ENCODE measurements around the gene NGDN. TPM values are rescaled to one million over a fixed set of nuclear protein-coding genes. Genes with fewer than 3 reads are reported as not detected.

Gene NGDN
- polyA plus RNA-seq, 1 of the 3 experiments (the other 2 are of a cell fraction): 64.3 TPM

GRCh38 chr14:23513818-23514643, 44.5 kb downstream of the NGDN start:
- Histone ChIP-seq H3K4me3 (ENCODE audit: low read depth in 2 of 2, low read length in 1 of 2) (no peak overlapping the region), H3K9ac (no peak overlapping the region), H3K27me3 (ENCODE audit: insufficient read depth) (no peaks in the 10 kb centered on the region), H3K79me2 (ENCODE audit: insufficient read depth) (no peaks in the 10 kb centered on the region), H3K27ac (ENCODE audit: low read depth in 2 of 2, low read length in 1 of 2) (peak overlapping the region in 1 of 2 experiments; percentile 7; a peak in 1 of 4 replicates), H4K20me1 (ENCODE audit: insufficient read depth) (no peaks in the 10 kb centered on the region), H3K36me3 (replicated peaks in 1 of 2; ENCODE audit: control insufficient read depth in 1 of 2, insufficient read depth in 2 of 2, low read length in 1 of 2) (no peaks in the 10 kb centered on the region), H3K4me2 (no peak overlapping the region), H3K9me2 (no peaks in the 10 kb centered on the region), H3K4me1 (ENCODE audit: control insufficient read depth in 1 of 2, insufficient read depth in 2 of 2, low read depth in 1 of 2, low read length in 1 of 2) (peaks cover 0 to 34% of the 10 kb centered on the region in 2 experiments; a peak in 1 of 4 replicates), H2AFZ (ENCODE audit: low read depth) (no peak overlapping the region), H3K9me3 (no peaks in the 10 kb centered on the region), H3F3A (replicated peaks; ENCODE audit: insufficient read depth) (no peaks in the 10 kb centered on the region)
- DNase-seq: no peak
- WGBS (ENCODE audit: low lambda C conversion rate): 82% methylated on average over 8 of the region's 8 CpGs
- ChIA-PET POLR2A (interaction anchor here (1.5 kb wide), 1 partner anchor 8 kb away, joined by 4 read pairs; no protein-coding TSS in a partner anchor), CTCF (interaction anchor here (1.0 to 3.6 kb wide), 8 partner anchors 9 to 46 kb away, joined by 3 to 14 read pairs (median 3); no protein-coding TSS in a partner anchor)
- TF ChIP-seq GATA2 (CRISPR knock-in tag; IDR thresholded peaks at IDR 0.05): no peak
- no peak for TF ChIP-seq TAF1 (IDR thresholded peaks at IDR 0.05; ENCODE audit: borderline replicate concordance, low read depth, low read length)
- TF ChIP-seq NRF1 (IDR thresholded peaks at IDR 0.05; ENCODE audit: low read depth, low read length): no peak
- no peak for TF ChIP-seq RCOR1 (IDR thresholded peaks at IDR 0.05; ENCODE audit: low read length)
- TF ChIP-seq EP300 (IDR thresholded peaks at IDR 0.05; ENCODE audit: borderline replicate concordance in 1 of 2, low read depth in 1 of 2, low read length in 1 of 2): no peak
- no peak for TF ChIP-seq FOXJ3 (CRISPR knock-in tag; IDR thresholded peaks at IDR 0.05)
- TF ChIP-seq MAX (IDR thresholded peaks at IDR 0.05; ENCODE audit: low read depth): no peak
- TF ChIP-seq SIN3A (IDR thresholded peaks at IDR 0.05; ENCODE audit: borderline replicate concordance, low read depth, low read length): no peak
- no peak for TF ChIP-seq FOXM1 (IDR thresholded peaks at IDR 0.05; ENCODE audit: low read depth)
- no peak for TF ChIP-seq ZBTB33 (IDR thresholded peaks at IDR 0.05; ENCODE audit: borderline replicate concordance, low read depth)
- no peak for TF ChIP-seq TCF12 (IDR thresholded peaks at IDR 0.05)
- TF ChIP-seq NFIC (IDR thresholded peaks at IDR 0.05; ENCODE audit: borderline replicate concordance): no peak
- TF ChIP-seq POLR2AphosphoS5 (IDR thresholded peaks at IDR 0.05; ENCODE audit: low read depth, low read length): no peak
- no peak for TF ChIP-seq IRF3 (IDR thresholded peaks at IDR 0.05; ENCODE audit: low read depth, low read length)
- TF ChIP-seq ELF1 (IDR thresholded peaks at IDR 0.05): no peak
- no peak for TF ChIP-seq RFX5 (IDR thresholded peaks at IDR 0.05; ENCODE audit: low read length)
- TF ChIP-seq USF2 (IDR thresholded peaks at IDR 0.05; ENCODE audit: borderline replicate concordance, low read depth, low read length): no peak
- no peak for TF ChIP-seq RAD21 (IDR thresholded peaks at IDR 0.05; ENCODE audit: low read length)
- TF ChIP-seq RXRA (IDR thresholded peaks at IDR 0.05; ENCODE audit: borderline replicate concordance, low read depth): no peak

Data from SK-N-SH (cell line).